HL-60 (cell line): ENCODE data around the gene ACSL4.

Experiments used
- GABPA ChIP-seq: IDR thresholded peaks from 2 replicates; pipeline ENCODE4 v1.6.1; 2012; ENCODE audit warnings: low read depth
- POLR2AphosphoS5 ChIP-seq: IDR thresholded peaks from 2 replicates; pipeline ENCODE4 v1.6.1; 2012; ENCODE audit warnings: low read depth
- TF ChIP-seq, protein P1 (sequence below): IDR thresholded peaks from 2 replicates; pipeline ENCODE4 v1.6.1; 2012; ENCODE audit warnings: low read depth; ENCODE audit not compliant: insufficient replicate concordance
- TF ChIP-seq, protein P2 (sequence below): IDR thresholded peaks from one replicate; pipeline ENCODE4 v1.5.1; 2011; ENCODE audit warnings: low read length, control low read depth, inconsistent platforms; ENCODE audit not compliant: insufficient read depth

DNA sequence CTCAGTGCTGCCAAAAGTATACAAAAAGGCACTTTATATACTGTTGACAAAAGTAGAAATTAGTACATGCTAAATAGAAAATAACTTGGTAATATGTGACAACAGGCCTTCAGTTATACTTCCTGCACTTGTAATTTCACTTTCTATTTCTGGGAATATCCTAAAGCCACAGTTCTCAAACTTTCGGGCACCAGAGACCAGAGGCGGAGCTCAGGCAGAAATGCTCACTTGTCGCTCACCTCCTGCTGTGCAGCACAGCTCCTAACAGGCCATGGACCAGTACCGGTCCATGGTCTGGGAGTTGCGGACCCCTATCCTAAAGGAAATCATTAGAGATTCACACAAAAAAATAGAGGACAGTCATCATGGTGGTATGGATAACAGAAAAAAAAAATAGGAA lies 25.7 kb downstream of the ACSL4 start:
- TF ChIP-seq, protein P1, sequence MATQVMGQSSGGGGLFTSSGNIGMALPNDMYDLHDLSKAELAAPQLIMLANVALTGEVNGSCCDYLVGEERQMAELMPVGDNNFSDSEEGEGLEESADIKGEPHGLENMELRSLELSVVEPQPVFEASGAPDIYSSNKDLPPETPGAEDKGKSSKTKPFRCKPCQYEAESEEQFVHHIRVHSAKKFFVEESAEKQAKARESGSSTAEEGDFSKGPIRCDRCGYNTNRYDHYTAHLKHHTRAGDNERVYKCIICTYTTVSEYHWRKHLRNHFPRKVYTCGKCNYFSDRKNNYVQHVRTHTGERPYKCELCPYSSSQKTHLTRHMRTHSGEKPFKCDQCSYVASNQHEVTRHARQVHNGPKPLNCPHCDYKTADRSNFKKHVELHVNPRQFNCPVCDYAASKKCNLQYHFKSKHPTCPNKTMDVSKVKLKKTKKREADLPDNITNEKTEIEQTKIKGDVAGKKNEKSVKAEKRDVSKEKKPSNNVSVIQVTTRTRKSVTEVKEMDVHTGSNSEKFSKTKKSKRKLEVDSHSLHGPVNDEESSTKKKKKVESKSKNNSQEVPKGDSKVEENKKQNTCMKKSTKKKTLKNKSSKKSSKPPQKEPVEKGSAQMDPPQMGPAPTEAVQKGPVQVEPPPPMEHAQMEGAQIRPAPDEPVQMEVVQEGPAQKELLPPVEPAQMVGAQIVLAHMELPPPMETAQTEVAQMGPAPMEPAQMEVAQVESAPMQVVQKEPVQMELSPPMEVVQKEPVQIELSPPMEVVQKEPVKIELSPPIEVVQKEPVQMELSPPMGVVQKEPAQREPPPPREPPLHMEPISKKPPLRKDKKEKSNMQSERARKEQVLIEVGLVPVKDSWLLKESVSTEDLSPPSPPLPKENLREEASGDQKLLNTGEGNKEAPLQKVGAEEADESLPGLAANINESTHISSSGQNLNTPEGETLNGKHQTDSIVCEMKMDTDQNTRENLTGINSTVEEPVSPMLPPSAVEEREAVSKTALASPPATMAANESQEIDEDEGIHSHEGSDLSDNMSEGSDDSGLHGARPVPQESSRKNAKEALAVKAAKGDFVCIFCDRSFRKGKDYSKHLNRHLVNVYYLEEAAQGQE = no peak
- TF ChIP-seq POLR2AphosphoS5 (no peak), GABPA (no peak)
- TF ChIP-seq, protein P2, sequence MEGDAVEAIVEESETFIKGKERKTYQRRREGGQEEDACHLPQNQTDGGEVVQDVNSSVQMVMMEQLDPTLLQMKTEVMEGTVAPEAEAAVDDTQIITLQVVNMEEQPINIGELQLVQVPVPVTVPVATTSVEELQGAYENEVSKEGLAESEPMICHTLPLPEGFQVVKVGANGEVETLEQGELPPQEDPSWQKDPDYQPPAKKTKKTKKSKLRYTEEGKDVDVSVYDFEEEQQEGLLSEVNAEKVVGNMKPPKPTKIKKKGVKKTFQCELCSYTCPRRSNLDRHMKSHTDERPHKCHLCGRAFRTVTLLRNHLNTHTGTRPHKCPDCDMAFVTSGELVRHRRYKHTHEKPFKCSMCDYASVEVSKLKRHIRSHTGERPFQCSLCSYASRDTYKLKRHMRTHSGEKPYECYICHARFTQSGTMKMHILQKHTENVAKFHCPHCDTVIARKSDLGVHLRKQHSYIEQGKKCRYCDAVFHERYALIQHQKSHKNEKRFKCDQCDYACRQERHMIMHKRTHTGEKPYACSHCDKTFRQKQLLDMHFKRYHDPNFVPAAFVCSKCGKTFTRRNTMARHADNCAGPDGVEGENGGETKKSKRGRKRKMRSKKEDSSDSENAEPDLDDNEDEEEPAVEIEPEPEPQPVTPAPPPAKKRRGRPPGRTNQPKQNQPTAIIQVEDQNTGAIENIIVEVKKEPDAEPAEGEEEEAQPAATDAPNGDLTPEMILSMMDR = no peak
